D721Med (cell line): ENCODE measurements around the gene SLC12A7.
"Not testable (repeated sequence)": the region's sequence is repeated elsewhere in the genome, so short reads cannot be mapped to it uniquely, and the experiment has no call there.

Experiments
- DNase-seq: peaks from one replicate; pipeline ENCODE4 v3.0.0; 2011; ENCODE audit warnings: low spot score; ENCODE audit not compliant: insufficient read length
- FAIRE-seq: peaks from 2 replicates; lab custom pipeline; 2011; peaks lifted over from hg19 to GRCh38; lab: Jason Lieb, UNC
- CTCF ChIP-seq: IDR thresholded peaks from 2 replicates; pipeline ENCODE4 v1.5.1; 2012; ENCODE audit warnings: mild to moderate bottlenecking, control low read depth; ENCODE audit not compliant: insufficient read depth; ENCODE audit errors: missing control alignments

Gene SLC12A7

GRCh38 chr5:1086137-1086536 lies 25.7 kb downstream of the SLC12A7 start:
- no peak for TF ChIP-seq CTCF
- FAIRE-seq (no peak), DNase-seq (no peak)

GRCh38 chr5:1085391-1085790 lies 26.5 kb downstream of the SLC12A7 start:
- TF ChIP-seq CTCF, result no peak
- no peak for FAIRE-seq

GRCh38 chr5:1083823-1084605 lies 27.8 kb downstream of the SLC12A7 start:
- TF ChIP-seq CTCF, result no peak
- DNase-seq (no peak), FAIRE-seq (no peak)

More at GRCh38 chr5:1085391-1085790, 26.5 kb downstream of the SLC12A7 start:
- DNase-seq, result no peak

- not testable (repeated sequence) for DNase-seq, FAIRE-seq
Observed at GRCh38 chr5:1083026-1083425, 28.8 kb downstream of the SLC12A7 start.

- FAIRE-seq, result no peak
- TF ChIP-seq CTCF, result no peak
- DNase-seq, result no peak
Observed at GRCh38 chr5:1081519-1081918, 30.3 kb downstream of the SLC12A7 start.

GRCh38 chr5:1080432-1080831 lies 31.4 kb downstream of the SLC12A7 start:
- TF ChIP-seq CTCF, result no peak
- FAIRE-seq (no peak), DNase-seq (no peak)

GRCh38 chr5:1079961-1080360 lies 31.9 kb downstream of the SLC12A7 start:
- DNase-seq (no peak), FAIRE-seq (no peak)
- no peak for TF ChIP-seq CTCF

- no peak for TF ChIP-seq CTCF
- FAIRE-seq (no peak), DNase-seq (no peak)
Observed at GRCh38 chr5:1079486-1079885, 32.4 kb downstream of the SLC12A7 start.
